GM23338 (cell line): ENCODE results near the gene SIRPD. TPM values are rescaled to one million over a fixed set of nuclear protein-coding genes. Genes with fewer than 3 reads are reported as not detected.

Experiments used
- CREB1 ChIP-seq: fragments of 250-450 bp; sonication (Bioruptor Pico); IDR thresholded peaks from 2 replicates; pipeline ENCODE4 v1.5.0; 2020; ENCODE audit warnings: low read depth, mild to moderate bottlenecking, moderate library complexity
- EZH2 ChIP-seq: fragments of 200-600 bp; sonication (generic); IDR thresholded peaks from one replicate; pipeline ENCODE4 v1.8.0; 2017; ENCODE audit warnings: antibody characterized with exemption, mild to moderate bottlenecking, low read depth; ENCODE audit not compliant: unreplicated experiment
- EZH2phosphoT487 ChIP-seq: fragments of 200-600 bp; sonication (generic); IDR thresholded peaks from one replicate; pipeline ENCODE4 v1.8.1; 2018; ENCODE audit warnings: antibody characterized with exemption; ENCODE audit not compliant: unreplicated experiment
- JUNB ChIP-seq: IDR thresholded peaks from one replicate; pipeline ENCODE4 v1.6.1; 2016; ENCODE audit warnings: antibody characterized with exemption; ENCODE audit not compliant: unreplicated experiment
- POLR2AphosphoS5 ChIP-seq: IDR thresholded peaks from 2 replicates; pipeline ENCODE4 v1.6.1; 2016; ENCODE audit warnings: antibody characterized with exemption, low read depth
- STAT1 ChIP-seq: IDR thresholded peaks from one replicate; pipeline ENCODE4 v1.6.1; 2016; ENCODE audit warnings: antibody characterized with exemption; ENCODE audit not compliant: unreplicated experiment
- ZNF114 ChIP-seq: fragments of 250-450 bp; sonication (Bioruptor Pico); IDR thresholded peaks from 2 replicates; pipeline ENCODE4 v1.5.0; 2020; ENCODE audit warnings: mild to moderate bottlenecking, moderate library complexity
- ZNF331 ChIP-seq: fragments of 250-450 bp; sonication (Bioruptor Pico); IDR thresholded peaks from 2 replicates; pipeline ENCODE4 v1.5.0; 2020; ENCODE audit warnings: low read depth, mild to moderate bottlenecking, moderate library complexity
- polyA plus RNA-seq: library from polyadenylated mRNA; unstranded; fragments of >200 nt; fragmentation: Nextera tagmentation; extraction: Ambion mirVana; gene quantifications from 2 replicates; pipeline ENCODE4 v1.2.1, GENCODE V29; 2016
- total RNA-seq: library from RNA; depleted of rRNA; stranded (reverse); fragments of >200 nt; shearing (Covaris generic); gene quantifications from 2 replicates; pipeline ENCODE4 v1.2.3, GENCODE V29; 2014
- TF ChIP-seq, protein P1 (sequence below): fragments of 250-450 bp; sonication (Bioruptor Pico); IDR thresholded peaks from 2 replicates; pipeline ENCODE4 v1.5.0; 2020; ENCODE audit warnings: mild to moderate bottlenecking, moderate library complexity
- TF ChIP-seq, protein P2 (sequence below), 2 experiments: fragments of 200-600 bp in 1 of 2; sonication (generic) in 1 of 2; conservative IDR thresholded peaks; 2 replicates each; pipeline versions ENCODE4 v1.5.1 to v1.6.1; 2016 to 2017; ENCODE audit warnings: antibody characterized with exemption in 2 of 2, low read depth in 2 of 2, mild to moderate bottlenecking in 2 of 2, moderate library complexity in 1 of 2

The SIRPD gene
- total and polyA plus RNA-seq, 2 experiments from 2014 or later = not detected

DNA sequence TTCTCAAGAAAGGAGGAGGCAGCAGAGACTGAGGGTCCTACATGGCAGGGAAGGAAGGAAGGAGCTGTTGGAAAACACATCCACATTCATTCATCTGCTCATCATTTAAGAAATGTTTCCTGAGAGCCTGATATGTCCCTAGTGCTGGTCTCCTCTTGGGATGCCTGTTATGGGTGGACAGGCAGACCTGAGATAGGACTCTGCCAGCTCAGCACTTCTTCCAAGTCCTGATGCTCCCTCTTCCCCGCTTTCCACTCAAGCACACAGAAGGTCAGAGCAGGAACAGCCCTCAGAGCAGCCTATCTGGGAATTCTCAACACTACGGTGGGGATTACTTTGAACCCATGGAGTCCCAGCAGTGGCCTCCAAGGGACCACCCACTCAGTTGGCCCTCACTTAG, 8.0 kb upstream of the SIRPD start (continued):
- TF ChIP-seq, protein P1, sequence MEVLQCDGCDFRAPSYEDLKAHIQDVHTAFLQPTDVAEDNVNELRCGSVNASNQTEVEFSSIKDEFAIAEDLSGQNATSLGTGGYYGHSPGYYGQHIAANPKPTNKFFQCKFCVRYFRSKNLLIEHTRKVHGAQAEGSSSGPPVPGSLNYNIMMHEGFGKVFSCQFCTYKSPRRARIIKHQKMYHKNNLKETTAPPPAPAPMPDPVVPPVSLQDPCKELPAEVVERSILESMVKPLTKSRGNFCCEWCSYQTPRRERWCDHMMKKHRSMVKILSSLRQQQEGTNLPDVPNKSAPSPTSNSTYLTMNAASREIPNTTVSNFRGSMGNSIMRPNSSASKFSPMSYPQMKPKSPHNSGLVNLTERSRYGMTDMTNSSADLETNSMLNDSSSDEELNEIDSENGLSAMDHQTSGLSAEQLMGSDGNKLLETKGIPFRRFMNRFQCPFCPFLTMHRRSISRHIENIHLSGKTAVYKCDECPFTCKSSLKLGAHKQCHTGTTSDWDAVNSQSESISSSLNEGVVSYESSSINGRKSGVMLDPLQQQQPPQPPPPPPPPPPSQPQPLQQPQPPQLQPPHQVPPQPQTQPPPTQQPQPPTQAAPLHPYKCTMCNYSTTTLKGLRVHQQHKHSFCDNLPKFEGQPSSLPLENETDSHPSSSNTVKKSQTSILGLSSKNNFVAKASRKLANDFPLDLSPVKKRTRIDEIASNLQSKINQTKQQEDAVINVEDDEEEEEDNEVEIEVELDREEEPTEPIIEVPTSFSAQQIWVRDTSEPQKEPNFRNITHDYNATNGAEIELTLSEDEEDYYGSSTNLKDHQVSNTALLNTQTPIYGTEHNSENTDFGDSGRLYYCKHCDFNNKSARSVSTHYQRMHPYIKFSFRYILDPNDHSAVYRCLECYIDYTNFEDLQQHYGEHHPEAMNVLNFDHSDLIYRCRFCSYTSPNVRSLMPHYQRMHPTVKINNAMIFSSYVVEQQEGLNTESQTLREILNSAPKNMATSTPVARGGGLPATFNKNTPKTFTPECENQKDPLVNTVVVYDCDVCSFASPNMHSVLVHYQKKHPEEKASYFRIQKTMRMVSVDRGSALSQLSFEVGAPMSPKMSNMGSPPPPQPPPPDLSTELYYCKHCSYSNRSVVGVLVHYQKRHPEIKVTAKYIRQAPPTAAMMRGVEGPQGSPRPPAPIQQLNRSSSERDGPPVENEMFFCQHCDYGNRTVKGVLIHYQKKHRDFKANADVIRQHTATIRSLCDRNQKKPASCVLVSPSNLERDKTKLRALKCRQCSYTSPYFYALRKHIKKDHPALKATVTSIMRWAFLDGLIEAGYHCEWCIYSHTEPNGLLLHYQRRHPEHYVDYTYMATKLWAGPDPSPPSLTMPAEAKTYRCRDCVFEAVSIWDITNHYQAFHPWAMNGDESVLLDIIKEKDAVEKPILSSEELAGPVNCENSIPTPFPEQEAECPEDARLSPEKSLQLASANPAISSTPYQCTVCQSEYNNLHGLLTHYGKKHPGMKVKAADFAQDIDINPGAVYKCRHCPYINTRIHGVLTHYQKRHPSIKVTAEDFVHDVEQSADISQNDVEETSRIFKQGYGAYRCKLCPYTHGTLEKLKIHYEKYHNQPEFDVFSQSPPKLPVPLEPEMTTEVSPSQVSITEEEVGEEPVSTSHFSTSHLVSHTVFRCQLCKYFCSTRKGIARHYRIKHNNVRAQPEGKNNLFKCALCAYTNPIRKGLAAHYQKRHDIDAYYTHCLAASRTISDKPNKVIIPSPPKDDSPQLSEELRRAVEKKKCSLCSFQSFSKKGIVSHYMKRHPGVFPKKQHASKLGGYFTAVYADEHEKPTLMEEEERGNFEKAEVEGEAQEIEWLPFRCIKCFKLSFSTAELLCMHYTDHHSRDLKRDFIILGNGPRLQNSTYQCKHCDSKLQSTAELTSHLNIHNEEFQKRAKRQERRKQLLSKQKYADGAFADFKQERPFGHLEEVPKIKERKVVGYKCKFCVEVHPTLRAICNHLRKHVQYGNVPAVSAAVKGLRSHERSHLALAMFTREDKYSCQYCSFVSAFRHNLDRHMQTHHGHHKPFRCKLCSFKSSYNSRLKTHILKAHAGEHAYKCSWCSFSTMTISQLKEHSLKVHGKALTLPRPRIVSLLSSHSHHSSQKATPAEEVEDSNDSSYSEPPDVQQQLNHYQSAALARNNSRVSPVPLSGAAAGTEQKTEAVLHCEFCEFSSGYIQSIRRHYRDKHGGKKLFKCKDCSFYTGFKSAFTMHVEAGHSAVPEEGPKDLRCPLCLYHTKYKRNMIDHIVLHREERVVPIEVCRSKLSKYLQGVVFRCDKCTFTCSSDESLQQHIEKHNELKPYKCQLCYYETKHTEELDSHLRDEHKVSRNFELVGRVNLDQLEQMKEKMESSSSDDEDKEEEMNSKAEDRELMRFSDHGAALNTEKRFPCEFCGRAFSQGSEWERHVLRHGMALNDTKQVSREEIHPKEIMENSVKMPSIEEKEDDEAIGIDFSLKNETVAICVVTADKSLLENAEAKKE (CRISPR knock-in tag) = no peak
- no peak for TF ChIP-seq JUNB
- TF ChIP-seq EZH2phosphoT487 = no peak
- TF ChIP-seq, protein P2, sequence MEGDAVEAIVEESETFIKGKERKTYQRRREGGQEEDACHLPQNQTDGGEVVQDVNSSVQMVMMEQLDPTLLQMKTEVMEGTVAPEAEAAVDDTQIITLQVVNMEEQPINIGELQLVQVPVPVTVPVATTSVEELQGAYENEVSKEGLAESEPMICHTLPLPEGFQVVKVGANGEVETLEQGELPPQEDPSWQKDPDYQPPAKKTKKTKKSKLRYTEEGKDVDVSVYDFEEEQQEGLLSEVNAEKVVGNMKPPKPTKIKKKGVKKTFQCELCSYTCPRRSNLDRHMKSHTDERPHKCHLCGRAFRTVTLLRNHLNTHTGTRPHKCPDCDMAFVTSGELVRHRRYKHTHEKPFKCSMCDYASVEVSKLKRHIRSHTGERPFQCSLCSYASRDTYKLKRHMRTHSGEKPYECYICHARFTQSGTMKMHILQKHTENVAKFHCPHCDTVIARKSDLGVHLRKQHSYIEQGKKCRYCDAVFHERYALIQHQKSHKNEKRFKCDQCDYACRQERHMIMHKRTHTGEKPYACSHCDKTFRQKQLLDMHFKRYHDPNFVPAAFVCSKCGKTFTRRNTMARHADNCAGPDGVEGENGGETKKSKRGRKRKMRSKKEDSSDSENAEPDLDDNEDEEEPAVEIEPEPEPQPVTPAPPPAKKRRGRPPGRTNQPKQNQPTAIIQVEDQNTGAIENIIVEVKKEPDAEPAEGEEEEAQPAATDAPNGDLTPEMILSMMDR (conservative IDR thresholded peaks at IDR 0.05; ENCODE audit: low read depth in 2 of 2) = no peak
- no peak for TF ChIP-seq EZH2
- TF ChIP-seq POLR2AphosphoS5 = no peak
- TF ChIP-seq STAT1 = no peak
- no peak for TF ChIP-seq CREB1 (CRISPR knock-in tag)
- no peak for TF ChIP-seq ZNF114 (CRISPR knock-in tag)
- no peak for TF ChIP-seq ZNF331 (CRISPR knock-in tag)
